H9 (cell line): Measurements from ENCODE around the gene PPP1CB. TPM values are rescaled to one million over a fixed set of nuclear protein-coding genes. Genes with fewer than 3 reads are reported as not detected.

Source experiments
- DNase-seq: peaks from one replicate; pipeline ENCODE4 v3.0.0-alpha.2; 2017
- H2AFZ ChIP-seq: one replicate; pipeline ENCODE4 v1.6.1; 2013; ENCODE audit warnings: mild to moderate bottlenecking, low read length, control low read depth, moderate library complexity
- H2AK5ac ChIP-seq: 2 replicates; pipeline ENCODE4 v1.6.1; 2013; ENCODE audit warnings: low read length, control low read depth, mixed read lengths; ENCODE audit not compliant: insufficient read length
- H2BK120ac ChIP-seq: one replicate; pipeline ENCODE4 v1.6.1; 2013; ENCODE audit warnings: low read depth, mild to moderate bottlenecking, low read length, control low read depth, inconsistent platforms; ENCODE audit not compliant: poor library complexity, severe bottlenecking
- H2BK12ac ChIP-seq: 2 replicates; pipeline ENCODE4 v1.6.1; 2013; ENCODE audit warnings: low read length, control low read depth, mixed read lengths, low read depth; ENCODE audit not compliant: insufficient read length
- H2BK15ac ChIP-seq: 2 replicates; pipeline ENCODE4 v1.6.1; 2013; ENCODE audit warnings: low read depth, low read length, control low read depth
- H2BK20ac ChIP-seq: one replicate; pipeline ENCODE4 v1.6.1; 2013; ENCODE audit warnings: low read depth, mild to moderate bottlenecking, low read length, control low read depth, inconsistent platforms; ENCODE audit not compliant: poor library complexity, severe bottlenecking
- H2BK5ac ChIP-seq: 2 replicates; pipeline ENCODE4 v1.6.1; 2013; ENCODE audit warnings: low read length, control low read depth, mixed read lengths; ENCODE audit not compliant: insufficient read length
- H3K14ac ChIP-seq: 2 replicates; pipeline ENCODE4 v1.6.1; 2013; ENCODE audit warnings: low read length, control low read depth; ENCODE audit not compliant: insufficient read depth
- H3K18ac ChIP-seq: 2 replicates; pipeline ENCODE4 v1.6.1; 2013; ENCODE audit warnings: low read depth, mild to moderate bottlenecking, mixed read lengths, low read length, control low read depth; ENCODE audit not compliant: insufficient read length
- H3K23ac ChIP-seq: 2 replicates; pipeline ENCODE4 v1.6.1; 2013; ENCODE audit warnings: low read length, control low read depth, mixed read lengths, low read depth; ENCODE audit not compliant: insufficient read length
- H3K23me2 ChIP-seq: 2 replicates; pipeline ENCODE4 v1.6.1; 2013; ENCODE audit warnings: low read depth, mild to moderate bottlenecking, mixed read lengths, low read length, control low read depth; ENCODE audit not compliant: insufficient read length, poor library complexity, severe bottlenecking
- H3K27ac ChIP-seq: 2 replicates; pipeline ENCODE4 v1.5.1; 2013; ENCODE audit warnings: low read length, control low read depth, mixed read lengths, low read depth; ENCODE audit not compliant: insufficient read length
- H3K27me3 ChIP-seq: 2 replicates; pipeline ENCODE4 v1.6.1; 2013; ENCODE audit warnings: low read length, control low read depth, inconsistent platforms; ENCODE audit not compliant: insufficient read depth
- H3K4ac ChIP-seq: 2 replicates; pipeline ENCODE4 v1.6.1; 2013; ENCODE audit warnings: low read depth, mild to moderate bottlenecking, control low read depth, inconsistent platforms, low read length, moderate library complexity
- H3K4me1 ChIP-seq: 2 replicates; pipeline ENCODE4 v1.6.1; 2013; ENCODE audit warnings: low read length, control low read depth, inconsistent platforms; ENCODE audit not compliant: insufficient read depth
- H3K4me2 ChIP-seq: 2 replicates; pipeline ENCODE4 v1.6.1; 2013; ENCODE audit warnings: low read length, control low read depth, mixed read lengths; ENCODE audit not compliant: insufficient read length, insufficient read depth
- H3K56ac ChIP-seq: 2 replicates; pipeline ENCODE4 v1.6.1; 2013; ENCODE audit warnings: low read depth, mild to moderate bottlenecking, mixed read lengths, low read length, control low read depth; ENCODE audit not compliant: insufficient read length
- H3K79me1 ChIP-seq: 2 replicates; pipeline ENCODE4 v1.6.1; 2013; ENCODE audit warnings: low read depth, mild to moderate bottlenecking, moderate library complexity, low read length, control low read depth, inconsistent platforms; ENCODE audit not compliant: insufficient read depth, poor library complexity, severe bottlenecking
- H3K79me2 ChIP-seq: 2 replicates; pipeline ENCODE4 v1.6.1; 2013; ENCODE audit warnings: low read length, control low read depth, inconsistent platforms; ENCODE audit not compliant: insufficient read depth
- H3K9ac ChIP-seq: 2 replicates; pipeline ENCODE4 v1.6.1; 2013; ENCODE audit warnings: low read length, control low read depth, mixed read lengths; ENCODE audit not compliant: insufficient read length; ENCODE audit errors: extremely low read depth
- H3K9me3 ChIP-seq: one replicate; pipeline ENCODE4 v1.6.1; 2013; ENCODE audit warnings: low read depth, low read length, inconsistent platforms; ENCODE audit not compliant: control insufficient read depth
- H3T11ph ChIP-seq: one replicate; pipeline ENCODE4 v1.6.1; 2013; ENCODE audit warnings: mild to moderate bottlenecking, low read length, control low read depth, inconsistent platforms
- H4K20me1 ChIP-seq: one replicate; pipeline ENCODE4 v1.6.1; 2013; ENCODE audit not compliant: control insufficient read depth, insufficient read length, insufficient read depth
- H4K5ac ChIP-seq: 2 replicates; pipeline ENCODE4 v1.6.1; 2013; ENCODE audit warnings: low read depth, mild to moderate bottlenecking, mixed read lengths, low read length, control low read depth; ENCODE audit not compliant: insufficient read length
- H4K8ac ChIP-seq: replicated peaks from 2 replicates; pipeline ENCODE4 v1.6.1; 2013; ENCODE audit warnings: low read length, control low read depth, mixed read lengths, low read depth; ENCODE audit not compliant: insufficient read length
- H4K91ac ChIP-seq: 2 replicates; pipeline ENCODE4 v1.6.1; 2013; ENCODE audit warnings: low read depth, mild to moderate bottlenecking, moderate library complexity, mixed read lengths, low read length, control low read depth; ENCODE audit not compliant: insufficient read length
- H3K27ac Mint-ChIP-seq, 3 experiments: 2 replicates in 2 of 3; 3 replicates in 1 of 3; pipeline ENCODE4 v1.8.0; 2020 to 2021; ENCODE audit warnings: mixed read lengths in 3 of 3, mild to moderate bottlenecking in 1 of 3, moderate library complexity in 1 of 3
- H3K27me3 Mint-ChIP-seq: 2 replicates; pipeline ENCODE4 v1.8.0; 2021; ENCODE audit warnings: low read depth, mild to moderate bottlenecking, moderate library complexity, mixed read lengths
- H3K36me3 Mint-ChIP-seq, 3 experiments: 2 replicates in 2 of 3; 3 replicates in 1 of 3; pipeline ENCODE4 v1.8.0; 2020 to 2021; ENCODE audit warnings: low read depth in 3 of 3, mixed read lengths in 3 of 3; ENCODE audit not compliant: insufficient read depth in 1 of 3
- H3K4me1 Mint-ChIP-seq, 2 experiments: 2 replicates each; pipeline ENCODE4 v1.8.0; 2020; ENCODE audit warnings: mixed read lengths in 2 of 2
- H3K4me3 Mint-ChIP-seq, 2 experiments: 2 replicates in 1 of 2; 3 replicates in 1 of 2; pipeline ENCODE4 v1.8.0; 2020 to 2021; ENCODE audit warnings: mild to moderate bottlenecking in 2 of 2, mixed read lengths in 2 of 2, moderate library complexity in 1 of 2
- H3K9me3 Mint-ChIP-seq, 2 experiments: 2 replicates in 1 of 2; 3 replicates in 1 of 2; pipeline ENCODE4 v1.8.0; 2020; ENCODE audit warnings: mild to moderate bottlenecking in 2 of 2, mixed read lengths in 2 of 2, moderate library complexity in 1 of 2
- CTCF ChIP-seq: fragments of 200-600 bp; sonication (generic); conservative IDR thresholded peaks from 3 replicates; pipeline ENCODE4 v1.8.0; 2021; ENCODE audit warnings: antibody characterized with exemption, mild to moderate bottlenecking
- WGBS: extraction: QIAGEN DNeasy Blood & Tissue Kit; methylation state at CpG from one replicate; pipeline ENCODE4 v1.1.7; 2013; ENCODE audit warnings: missing lambda C conversion rate, low lambda C conversion rate, mixed read lengths; ENCODE audit not compliant: insufficient read length; ENCODE audit errors: extremely low coverage; 5-methylcytosine and 5-hydroxymethylcytosine counted together
- total RNA-seq: library from RNA; stranded (reverse); gene quantifications from 2 replicates; pipeline ENCODE4 v1.2.1, GENCODE V29; 2021

PPP1CB gene
- total RNA-seq, 1 experiment from 2014 or later = 184 TPM

- H3K9me3 Mint-ChIP-seq = peaks cover 3 to 10% of the 10 kb centered on the region in 2 experiments
- no peak overlapping the region for H3K27ac Mint-ChIP-seq
- H2BK15ac ChIP-seq = no peak overlapping the region
- H2BK20ac ChIP-seq = no peak overlapping the region
- peaks cover 0 to 2% of the 10 kb centered on the region in 2 experiments; a peak in 3 of 4 replicates for H3K4me1 Mint-ChIP-seq
- no peak overlapping the region for H3T11ph ChIP-seq
- H3K79me1 ChIP-seq = no peaks in the 10 kb centered on the region
- H2BK5ac ChIP-seq = no peak overlapping the region
- no peak overlapping the region for H3K23ac ChIP-seq
- no peak overlapping the region for H3K27ac ChIP-seq
- H3K27me3 ChIP-seq = no peaks in the 10 kb centered on the region
- H3K4ac ChIP-seq = no peak overlapping the region
- H3K9me3 ChIP-seq = no peaks in the 10 kb centered on the region
- no peaks in the 10 kb centered on the region for H3K79me2 ChIP-seq
- H3K4me1 ChIP-seq = no peaks in the 10 kb centered on the region
- no peak overlapping the region for H2BK120ac ChIP-seq
- no peak for DNase-seq
- no peak overlapping the region for H2BK12ac ChIP-seq
- no peak overlapping the region for H3K4me2 ChIP-seq
- peaks cover 0 to 2% (median 0%) of the 10 kb centered on the region in 3 experiments; a peak in 2 of 7 replicates for H3K36me3 Mint-ChIP-seq
- H3K18ac ChIP-seq = no peak overlapping the region
- H3K14ac ChIP-seq = no peak overlapping the region
- H2AK5ac ChIP-seq = no peak overlapping the region
- H3K9ac ChIP-seq = no peak overlapping the region
- H4K5ac ChIP-seq = no peak overlapping the region
- TF ChIP-seq CTCF = no peak
- H3K56ac ChIP-seq = no peak overlapping the region
- no peak overlapping the region for H2AFZ ChIP-seq
- H3K27me3 Mint-ChIP-seq = no peaks in the 10 kb centered on the region; the same call in none of the 2 replicates
- no peak overlapping the region for H4K8ac ChIP-seq
- no peaks in the 10 kb centered on the region for H3K23me2 ChIP-seq
- WGBS = no CpG with 5 or more reads among the region's 3 CpGs
- no peak overlapping the region for H4K91ac ChIP-seq
- H3K4me3 Mint-ChIP-seq = no peak overlapping the region
- no peaks in the 10 kb centered on the region for H4K20me1 ChIP-seq
These were observed 49.2 kb upstream of the PPP1CB start for GRCh38 chr2:28702415-28702861.
